ENCODE measurements around the gene CALM3.

Gene CALM3

GRCh38 chr19:46600384-46601317 is 479 bp upstream of the CALM3 start:
- peak; percentile 99 to 100 for DNase-seq

DNA sequence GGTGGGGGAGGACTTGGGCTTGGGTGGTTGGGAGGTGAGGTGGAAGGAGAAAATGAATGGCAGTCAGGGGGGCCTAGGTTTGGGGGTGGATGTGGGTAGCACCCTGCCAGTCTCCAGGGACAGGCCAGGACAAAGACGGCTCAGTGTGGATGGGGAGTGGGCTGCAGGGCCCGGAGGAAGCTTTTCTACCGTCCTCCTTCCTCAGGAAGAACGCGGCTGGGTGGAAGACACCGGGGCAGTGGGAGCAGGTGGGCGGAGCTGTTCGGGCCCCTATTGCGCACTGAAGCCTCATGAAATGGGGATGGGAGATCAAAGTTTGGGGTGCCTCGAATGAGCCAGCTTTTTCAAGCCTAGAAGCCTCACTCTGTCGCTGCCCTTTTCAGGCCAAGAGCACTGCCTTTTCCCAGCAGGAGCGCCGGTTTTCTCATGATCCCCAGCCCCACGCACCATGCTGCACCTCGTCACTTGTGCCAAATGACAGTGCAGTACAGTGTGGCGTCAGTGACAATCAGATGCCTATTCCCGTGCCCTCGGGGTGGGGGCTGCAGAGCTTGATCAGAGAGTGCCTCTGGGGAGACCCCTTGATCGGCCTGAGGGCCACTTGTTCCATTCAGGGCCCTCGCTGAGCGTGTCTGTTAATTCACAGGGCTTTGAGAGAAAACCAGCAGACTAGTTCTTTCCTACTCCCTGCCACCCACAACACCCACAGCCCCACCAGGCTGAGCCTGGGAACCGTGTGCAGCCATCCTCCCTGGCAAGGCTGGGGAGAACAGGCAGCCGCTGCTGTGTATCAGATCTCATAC is 1.5 kb downstream of the CALM3 start:
- peak; percentile 74 to 79 for DNase-seq

DNA sequence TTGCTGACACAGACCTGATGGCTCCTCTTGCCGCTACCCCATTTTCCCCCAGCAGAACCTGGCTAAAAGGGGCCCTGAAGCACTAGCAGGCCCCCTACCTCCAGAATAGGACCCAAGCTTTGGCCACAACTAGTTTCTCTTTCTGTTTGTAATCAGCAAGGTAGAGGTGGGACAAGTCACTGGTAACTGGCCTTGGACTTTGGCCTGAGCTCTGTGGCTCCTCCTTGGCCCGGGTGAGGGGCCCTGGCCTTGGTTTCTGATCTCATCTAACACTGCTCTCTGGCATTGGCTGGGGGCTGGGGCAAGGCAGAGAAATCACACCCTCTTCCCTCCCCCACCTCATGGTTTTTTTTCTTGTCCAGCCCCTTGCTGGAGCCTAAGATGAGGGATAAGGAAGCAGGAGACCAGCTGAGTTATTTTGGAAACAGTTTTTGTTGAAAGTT is 2.1 kb downstream of the CALM3 start:
- no peak for DNase-seq

GRCh38 chr19:46603752-46604231 is 2.7 kb downstream of the CALM3 start:
- DNase-seq: peak in 1 of 2 experiments; percentile 18

DNA sequence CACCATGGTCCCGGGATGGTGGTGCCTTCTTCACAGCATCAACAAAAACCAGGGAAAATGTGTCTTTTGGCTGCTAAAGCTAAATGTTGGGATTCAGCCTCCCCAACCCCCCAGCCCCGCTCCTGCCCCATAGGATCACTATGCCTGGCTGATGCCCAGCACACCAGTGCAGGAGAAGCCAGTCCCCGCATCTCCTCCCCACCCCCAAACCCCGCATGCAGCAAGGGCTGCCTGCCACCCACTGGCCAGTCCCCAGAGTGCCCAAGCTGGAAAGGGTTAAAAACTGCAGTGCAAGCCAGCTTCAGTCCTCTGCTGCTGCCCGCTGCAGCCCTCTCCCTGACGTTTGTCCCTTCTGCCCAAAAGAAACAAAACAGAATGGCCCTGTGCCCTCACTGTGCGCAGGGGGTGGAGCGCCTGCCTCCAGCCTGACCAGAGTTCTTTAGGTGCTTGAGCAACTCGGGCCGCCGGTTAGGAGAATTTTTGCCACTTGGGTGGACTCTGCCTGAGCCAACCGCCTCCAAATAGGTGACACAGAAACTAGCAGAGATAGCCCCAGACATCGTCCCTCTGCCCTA is 3.7 kb downstream of the CALM3 start:
- DNase-seq: peak in 1 of 2 experiments; percentile 11

- peak in 1 of 2 experiments; percentile 8 for DNase-seq
These were observed 4.3 kb downstream of the CALM3 start for GRCh38 chr19:46605356-46605821.

GRCh38 chr19:46606019-46606418 is 4.9 kb downstream of the CALM3 start:
- peak in 1 of 2 experiments; percentile 11 for DNase-seq

DNA sequence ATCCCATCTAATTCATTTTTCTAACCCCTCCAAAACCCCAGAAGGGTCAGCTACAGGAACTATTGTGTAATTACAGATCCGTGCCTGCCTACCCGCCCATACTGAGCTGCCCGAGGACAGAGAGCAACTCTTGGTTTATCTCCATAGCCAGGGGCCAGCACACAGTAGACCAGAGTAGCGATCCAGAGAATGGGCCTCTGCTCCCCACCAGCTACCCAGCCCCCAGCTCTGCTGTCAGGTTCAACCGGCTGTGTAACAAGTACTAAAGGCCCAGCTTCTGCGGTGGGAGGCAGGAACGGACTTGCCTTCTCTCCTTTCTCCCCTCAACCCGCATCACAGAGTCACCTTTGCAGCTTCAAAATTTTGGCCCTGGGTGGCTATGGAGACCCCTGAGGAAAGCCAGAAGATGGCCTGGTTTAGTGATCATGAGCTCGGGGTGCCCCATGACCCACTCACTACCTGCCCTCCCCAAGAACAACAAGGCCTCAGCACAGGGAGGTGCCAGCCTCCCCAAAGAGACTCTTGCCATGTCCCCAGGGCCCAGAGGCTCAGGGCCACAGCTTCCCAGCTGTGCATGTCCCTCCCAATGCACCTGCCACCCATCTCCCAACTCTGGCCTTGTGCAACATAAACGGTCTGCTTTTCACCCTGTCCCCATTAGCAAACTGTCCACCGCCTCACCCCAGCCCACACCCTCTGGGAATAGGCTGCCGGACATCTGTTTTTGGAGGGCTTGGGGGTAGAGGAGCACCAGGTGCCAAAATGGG is 5.7 kb downstream of the CALM3 start:
- DNase-seq: peak in 1 of 2 experiments; percentile 14

- peak in 1 of 2 experiments; percentile 11 for DNase-seq
These were observed 6.3 kb downstream of the CALM3 start for GRCh38 chr19:46607448-46607841.

GRCh38 chr19:46608178-46608577 is 7.0 kb downstream of the CALM3 start:
- peak in 1 of 2 experiments; percentile 16 for DNase-seq

GRCh38 chr19:46608581-46609345 is 7.6 kb downstream of the CALM3 start:
- DNase-seq: peak; percentile 14

- DNase-seq: peak; percentile 16 to 19
These were observed 8.6 kb downstream of the CALM3 start for GRCh38 chr19:46609511-46610412.

GRCh38 chr19:46610413-46610775 is 9.3 kb downstream of the CALM3 start:
- peak in 1 of 2 experiments; percentile 5 for DNase-seq

- DNase-seq: peak; percentile 45 to 49
These were observed 10.0 kb downstream of the CALM3 start for GRCh38 chr19:46610851-46611770.

GRCh38 chr19:46611776-46612175 is 10.6 kb downstream of the CALM3 start:
- DNase-seq: no peak

GRCh38 chr19:46613525-46613924 is 12.4 kb downstream of the CALM3 start:
- no peak for DNase-seq

DNA sequence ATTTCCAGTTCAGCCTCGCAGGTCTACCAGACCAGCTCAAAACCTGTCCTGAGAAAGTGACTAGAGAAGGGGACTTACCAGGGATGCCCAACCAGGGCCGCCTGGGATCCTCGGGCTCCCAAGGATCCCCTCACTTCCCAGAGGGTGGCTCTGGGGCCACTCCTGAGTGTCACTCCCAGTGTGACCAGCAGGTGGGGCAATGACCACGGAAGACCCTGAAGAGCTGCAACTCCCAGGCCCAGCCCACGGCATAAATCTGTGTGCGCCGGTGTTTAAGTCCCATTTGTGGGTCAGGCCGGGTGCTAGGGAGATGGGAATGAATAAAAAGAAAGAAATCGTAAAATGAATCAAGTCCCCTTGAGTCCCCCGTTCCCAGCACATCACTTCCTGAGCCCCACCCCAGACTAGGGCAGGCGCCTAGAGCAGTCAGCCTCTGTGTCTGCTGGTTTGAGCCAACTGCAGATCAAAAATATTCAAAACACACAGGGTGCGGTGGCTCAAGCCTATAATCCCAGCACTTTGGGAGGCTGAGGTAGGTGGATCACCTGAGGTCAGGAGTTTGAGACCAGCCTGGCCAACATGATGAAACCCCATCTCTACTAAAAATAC is 13.1 kb downstream of the CALM3 start:
- DNase-seq: peak; percentile 91 to 93

DNA sequence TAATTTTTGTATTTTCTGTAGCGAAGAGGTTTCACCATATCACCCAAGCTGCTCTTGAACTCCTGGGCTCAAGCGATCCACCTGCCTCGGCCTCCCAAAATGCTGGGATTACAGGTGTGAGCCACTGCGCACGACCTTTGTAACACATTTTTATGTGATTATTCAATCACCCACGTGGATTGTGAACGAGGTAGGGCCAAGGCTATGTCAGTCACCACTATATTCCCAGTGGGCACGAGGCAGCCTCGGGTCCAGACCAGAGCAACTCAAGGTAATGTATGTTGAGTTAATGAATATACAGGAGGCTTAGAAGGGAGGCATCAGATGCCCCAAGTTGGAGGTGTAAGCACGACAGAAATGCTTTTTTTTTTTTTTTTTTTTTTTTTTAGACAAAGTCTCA is 14.8 kb downstream of the CALM3 start:
- DNase-seq: no peak

Data from activated T-cell treated with anti-CD3 and anti-CD28 coated beads, Interleukin-2, amount 50 U/mL, for 48 hours (primary cell).